ENCODE measurements around the gene TNIP3. TPM values are rescaled to one million over a fixed set of nuclear protein-coding genes. Genes with fewer than 3 reads are reported as not detected.
"Not testable (repeated sequence)": the region's sequence is repeated elsewhere in the genome, so short reads cannot be mapped to it uniquely, and the experiment has no call there.

Gene TNIP3
- total and polyA plus RNA-seq, 4 donors: 1.6 to 59.2 (median 7.2) TPM

GRCh38 chr4:121208244-121209007 lies 44.3 kb upstream of the TNIP3 start:
- Histone ChIP-seq H3K9me3 (ENCODE audit: control insufficient read depth in 4 of 4, insufficient read depth in 3 of 4, low read length in 3 of 4) (no peaks in the 10 kb centered on the region), H3K27ac (ENCODE audit: low read depth in 1 of 2, low read length in 1 of 2) (no peak overlapping the region), H3K36me3 (ENCODE audit: control insufficient read depth in 4 of 4, insufficient read depth in 4 of 4, low read length in 4 of 4) (no peaks in the 10 kb centered on the region), H3K27me3 (ENCODE audit: control insufficient read depth in 3 of 3, insufficient read depth in 3 of 3, low read length in 2 of 3) (no peaks in the 10 kb centered on the region), H3K4me1 (ENCODE audit: control insufficient read depth in 5 of 5, insufficient read depth in 5 of 5, low read length in 5 of 5) (peaks cover 0 to 15% (median 0%) of the 10 kb centered on the region in 5 donors), H3K9ac (ENCODE audit: insufficient read depth in 1 of 2, low read length in 2 of 2) (no peak overlapping the region), H3K4me3 (no peak overlapping the region)
- ATAC-seq (ENCODE audit: insufficient read depth, low FRiP score) (no peak), DNase-seq (no peak)
- WGBS, 2 donors: 91% methylated on average over 4 of the region's 4 CpGs
- TF ChIP-seq CTCF (IDR thresholded peaks at IDR 0.05; ENCODE audit: control extremely low read depth, extremely low read depth): no peak

DNA sequence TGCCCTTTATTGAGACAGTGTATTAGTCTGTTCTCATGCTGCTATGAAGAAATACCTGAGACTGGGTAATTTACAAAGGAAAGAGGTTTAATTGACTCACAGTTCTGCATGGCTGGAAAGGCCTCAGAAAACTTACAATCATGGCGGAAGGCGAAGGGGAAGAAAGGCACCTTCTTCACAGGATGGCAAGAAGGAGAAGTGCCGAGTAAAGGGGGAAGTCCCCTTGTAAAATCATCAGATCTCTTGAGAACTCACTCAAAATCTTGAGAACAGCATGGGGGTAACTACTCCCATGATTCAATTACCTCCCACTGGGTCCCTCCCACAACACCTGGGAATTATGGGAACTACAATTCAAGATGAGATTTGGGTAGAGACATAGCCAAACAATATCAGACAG lies 41.7 kb upstream of the TNIP3 start:
- 68 to 75% methylated on average over 3 of the region's 3 CpGs for WGBS, 2 donors
- ATAC-seq (ENCODE audit: insufficient read depth, low FRiP score); H3K4me1 ChIP-seq (ENCODE audit: control insufficient read depth in 5 of 5, insufficient read depth in 5 of 5, low read length in 5 of 5): not testable (repeated sequence)

GRCh38 chr4:121200795-121201472 lies 36.8 kb upstream of the TNIP3 start:
- no peak for DNase-seq
- no peak overlapping the region for H3K27ac ChIP-seq (ENCODE audit: low read depth in 1 of 2, low read length in 1 of 2)
- no peak overlapping the region for H3K4me3 ChIP-seq
- peaks cover 0 to 10% (median 1%) of the 10 kb centered on the region in 5 donors for H3K4me1 ChIP-seq (ENCODE audit: control insufficient read depth in 5 of 5, insufficient read depth in 5 of 5, low read length in 5 of 5)
- H3K9me3 ChIP-seq (ENCODE audit: control insufficient read depth in 4 of 4, insufficient read depth in 3 of 4, low read length in 3 of 4): no peaks in the 10 kb centered on the region
- no peaks in the 10 kb centered on the region for H3K36me3 ChIP-seq (ENCODE audit: control insufficient read depth in 4 of 4, insufficient read depth in 4 of 4, low read length in 4 of 4)
- no peaks in the 10 kb centered on the region for H3K27me3 ChIP-seq (ENCODE audit: control insufficient read depth in 3 of 3, insufficient read depth in 3 of 3, low read length in 2 of 3)
- 72 to 74% methylated on average over 3 of the region's 3 CpGs for WGBS, 2 donors
- H3K9ac ChIP-seq (ENCODE audit: insufficient read depth in 1 of 2, low read length in 2 of 2): no peak overlapping the region
- no peak for TF ChIP-seq CTCF (IDR thresholded peaks at IDR 0.05; ENCODE audit: control extremely low read depth, extremely low read depth)
- ATAC-seq (ENCODE audit: insufficient read depth, low FRiP score): peak; percentile 34

More for the DNA sequence above, 41.7 kb upstream of the TNIP3 start:
- H3K27ac ChIP-seq (ENCODE audit: low read depth in 1 of 2, low read length in 1 of 2); H3K36me3 ChIP-seq (ENCODE audit: control insufficient read depth in 4 of 4, insufficient read depth in 4 of 4, low read length in 4 of 4); DNase-seq; H3K9ac ChIP-seq (ENCODE audit: insufficient read depth in 1 of 2, low read length in 2 of 2); H3K4me3 ChIP-seq; H3K27me3 ChIP-seq (ENCODE audit: control insufficient read depth in 3 of 3, insufficient read depth in 3 of 3, low read length in 2 of 3); H3K9me3 ChIP-seq (ENCODE audit: control insufficient read depth in 4 of 4, insufficient read depth in 3 of 4, low read length in 3 of 4): not testable (repeated sequence)

DNA sequence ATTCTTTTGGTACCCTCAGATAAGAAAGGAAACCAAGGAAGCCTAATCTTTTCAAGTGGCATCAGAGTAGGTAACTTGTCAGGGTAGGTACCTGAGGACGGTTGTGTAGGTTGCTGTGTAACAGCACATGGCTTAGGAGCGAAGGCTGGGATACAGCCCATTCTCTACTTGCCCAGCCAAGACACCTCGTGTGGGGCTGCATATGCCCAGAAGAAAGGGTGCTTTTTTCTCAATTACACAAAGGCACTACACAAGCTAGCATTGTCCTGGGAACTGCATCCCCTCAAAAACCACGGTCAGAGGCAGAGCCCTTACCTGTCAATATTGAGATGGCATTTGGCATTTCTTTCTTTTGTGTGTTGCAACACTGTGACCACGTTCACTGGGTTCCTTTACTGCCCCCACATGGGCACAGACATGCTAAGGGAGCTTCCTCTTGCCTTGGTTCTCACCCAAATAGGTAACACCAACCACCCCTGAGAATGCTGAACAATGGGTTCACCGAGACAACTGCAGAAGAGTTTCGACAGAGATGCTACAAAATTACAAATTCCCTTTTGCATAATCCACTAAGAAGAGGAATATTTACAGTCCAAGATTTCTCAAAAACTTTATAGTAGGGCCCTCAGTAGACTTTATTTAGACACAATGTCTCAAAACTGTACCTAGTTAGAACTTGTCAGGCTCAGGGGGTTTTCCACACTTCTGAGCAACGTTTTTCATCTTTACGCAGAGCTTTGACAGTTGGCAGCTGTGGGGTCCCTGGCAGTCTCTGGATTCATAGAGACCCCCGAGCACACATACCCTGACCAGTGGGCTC lies 35.8 kb upstream of the TNIP3 start:
- WGBS, 2 donors: 71 to 75% methylated on average over 10 of the region's 10 CpGs
- DNase-seq (no peak), ATAC-seq (ENCODE audit: insufficient read depth, low FRiP score) (no peak)
- Histone ChIP-seq H3K27me3 (ENCODE audit: control insufficient read depth in 3 of 3, insufficient read depth in 3 of 3, low read length in 2 of 3) (no peaks in the 10 kb centered on the region), H3K4me1 (ENCODE audit: control insufficient read depth in 5 of 5, insufficient read depth in 5 of 5, low read length in 5 of 5) (peaks cover 0 to 13% (median 1%) of the 10 kb centered on the region in 5 donors), H3K36me3 (ENCODE audit: control insufficient read depth in 4 of 4, insufficient read depth in 4 of 4, low read length in 4 of 4) (no peaks in the 10 kb centered on the region), H3K27ac (ENCODE audit: low read depth in 1 of 2, low read length in 1 of 2) (no peak overlapping the region), H3K9ac (ENCODE audit: insufficient read depth in 1 of 2, low read length in 2 of 2) (no peak overlapping the region), H3K4me3 (no peak overlapping the region), H3K9me3 (ENCODE audit: control insufficient read depth in 4 of 4, insufficient read depth in 3 of 4, low read length in 3 of 4) (no peaks in the 10 kb centered on the region)
- no peak for TF ChIP-seq CTCF (IDR thresholded peaks at IDR 0.05; ENCODE audit: control extremely low read depth, extremely low read depth)
